WTC11 (cell line): ENCODE data around the gene ZFAND3. TPM values are rescaled to one million over a fixed set of nuclear protein-coding genes. Genes with fewer than 3 reads are reported as not detected.

Source experiments
- ATAC-seq: fragments of 200-7000 bp; cut with Tn5 transposase; 2 replicates; pipeline ENCODE4 v1.10.0; 2021; ENCODE audit warnings: mild to moderate bottlenecking, moderate library complexity
- CTCF ChIA-PET: fragments of 300-600 bp; sonication (Branson Sonifier 250); formaldehyde crosslinking; loops from one replicate; lab custom pipeline; 2021; ENCODE audit warnings: antibody characterized with exemption; lab: Charles Lee
- POLR2A ChIA-PET: fragments of 350-600 bp; sonication (Branson Sonifier 250); formaldehyde crosslinking; loops from one replicate; lab custom pipeline; 2021; ENCODE audit warnings: antibody characterized with exemption; lab: Charles Lee
- DNase-seq: peaks from one replicate; pipeline ENCODE4 v3.0.0; 2021; ENCODE audit warnings: low spot score
- H3K27ac Mint-ChIP-seq: 2 replicates; pipeline ENCODE4 v1.8.0; 2021; ENCODE audit warnings: mixed read lengths
- H3K27me3 Mint-ChIP-seq: 2 replicates; pipeline ENCODE4 v1.8.0; 2021; ENCODE audit warnings: low read depth, mild to moderate bottlenecking, moderate library complexity, mixed read lengths
- H3K36me3 Mint-ChIP-seq: 2 replicates; pipeline ENCODE4 v1.8.0; 2021; ENCODE audit warnings: mixed read lengths
- H3K4me1 Mint-ChIP-seq: 2 replicates; pipeline ENCODE4 v1.8.0; 2022; ENCODE audit warnings: mixed read lengths
- H3K4me3 Mint-ChIP-seq: 2 replicates; pipeline ENCODE4 v1.8.0; 2021; ENCODE audit warnings: mild to moderate bottlenecking, moderate library complexity, mixed read lengths
- H3K9me3 Mint-ChIP-seq: 2 replicates; pipeline ENCODE4 v1.8.0; 2021; ENCODE audit warnings: mixed read lengths
- AR ChIP-seq: fragments of 250-450 bp; sonication (Bioruptor Pico); IDR thresholded peaks from 2 replicates; pipeline ENCODE4 v1.9.0; 2021; ENCODE audit warnings: mild to moderate bottlenecking
- ATF2 ChIP-seq: sonication (generic); formaldehyde crosslinking; IDR thresholded peaks from 2 replicates; pipeline ENCODE4 v1.8.1; 2022; ENCODE audit warnings: low read depth, missing genetic modification reagents, borderline replicate concordance
- CDX4 ChIP-seq: fragments of 250-450 bp; sonication (Bioruptor Pico); IDR thresholded peaks from 2 replicates; pipeline ENCODE4 v1.9.0; 2021; ENCODE audit warnings: moderate library complexity, mild to moderate bottlenecking, inconsistent platforms, borderline replicate concordance
- CREB1 ChIP-seq: sonication (generic); formaldehyde crosslinking; IDR thresholded peaks from 2 replicates; pipeline ENCODE4 v1.8.0; 2023; ENCODE audit warnings: mild to moderate bottlenecking, missing genetic modification reagents
- CREM ChIP-seq: sonication (generic); formaldehyde crosslinking; IDR thresholded peaks from 2 replicates; pipeline ENCODE4 v1.8.1; 2022; ENCODE audit warnings: mild to moderate bottlenecking, missing genetic modification reagents, moderate library complexity
- E2F1 ChIP-seq: sonication (generic); formaldehyde crosslinking; IDR thresholded peaks from 2 replicates; pipeline ENCODE4 v1.8.0; 2022; ENCODE audit warnings: mild to moderate bottlenecking, missing genetic modification reagents
- E2F5 ChIP-seq: sonication (generic); formaldehyde crosslinking; IDR thresholded peaks from 2 replicates; pipeline ENCODE4 v1.8.1; 2022; ENCODE audit warnings: mild to moderate bottlenecking, moderate library complexity, missing genetic modification reagents
- FOXJ3 ChIP-seq: sonication (generic); formaldehyde crosslinking; IDR thresholded peaks from 2 replicates; pipeline ENCODE4 v1.9.0; 2021; ENCODE audit warnings: missing genetic modification reagents, mild to moderate bottlenecking, borderline replicate concordance
- KAT7 ChIP-seq: sonication (generic); formaldehyde crosslinking; IDR thresholded peaks from 2 replicates; pipeline ENCODE4 v1.8.1; 2023; ENCODE audit warnings: missing genetic modification reagents, mild to moderate bottlenecking, borderline replicate concordance
- MAX ChIP-seq: sonication (generic); formaldehyde crosslinking; IDR thresholded peaks from 2 replicates; pipeline ENCODE4 v1.8.0; 2022; ENCODE audit warnings: mild to moderate bottlenecking, missing genetic modification reagents
- PRRX2 ChIP-seq: fragments of 250-450 bp; sonication (Bioruptor Pico); IDR thresholded peaks from 2 replicates; pipeline ENCODE4 v1.8.0; 2021; ENCODE audit warnings: mild to moderate bottlenecking
- SMAD3 ChIP-seq: sonication (generic); formaldehyde crosslinking; IDR thresholded peaks from 2 replicates; pipeline ENCODE4 v1.8.0; 2022; ENCODE audit warnings: missing genetic modification reagents, mild to moderate bottlenecking, borderline replicate concordance
- ZBTB43 ChIP-seq: sonication (generic); formaldehyde crosslinking; IDR thresholded peaks from 2 replicates; pipeline ENCODE4 v1.8.1; 2023; ENCODE audit warnings: mild to moderate bottlenecking, missing genetic modification reagents
- ZNF121 ChIP-seq: sonication (generic); formaldehyde crosslinking; IDR thresholded peaks from 2 replicates; pipeline ENCODE4 v1.8.0; 2023; ENCODE audit warnings: missing genetic modification reagents
- ZNF219 ChIP-seq: sonication (generic); formaldehyde crosslinking; IDR thresholded peaks from 2 replicates; pipeline ENCODE4 v1.8.0; 2023; ENCODE audit warnings: missing genetic modification reagents, mild to moderate bottlenecking, borderline replicate concordance
- ZNF232 ChIP-seq: sonication (generic); formaldehyde crosslinking; IDR thresholded peaks from 2 replicates; pipeline ENCODE4 v1.8.0; 2022; ENCODE audit warnings: mild to moderate bottlenecking, missing genetic modification reagents
- ZNF532 ChIP-seq: fragments of 250-450 bp; sonication (Bioruptor Pico); IDR thresholded peaks from 2 replicates; pipeline ENCODE4 v1.9.0; 2021; ENCODE audit warnings: mild to moderate bottlenecking, borderline replicate concordance
- ZSCAN18 ChIP-seq: fragments of 250-450 bp; sonication (Bioruptor Pico); IDR thresholded peaks from 2 replicates; pipeline ENCODE4 v2.1.2; 2022; ENCODE audit warnings: mild to moderate bottlenecking, moderate library complexity
- total RNA-seq: library from RNA; stranded (reverse); gene quantifications from 3 replicates; pipeline ENCODE4 v1.2.3, GENCODE V29; 2021

ZFAND3 gene
- total RNA-seq, 1 experiment from 2014 or later, result 50.3 TPM

- DNase-seq (no peak), ATAC-seq (no peak)
- Mint-ChIP-seq H3K9me3 (no peaks in the 10 kb centered on the region), H3K27me3 (no peaks in the 10 kb centered on the region), H3K4me3 (no peak overlapping the region), H3K27ac (no peak overlapping the region), H3K36me3 (0 out of 2 replicates have a peak, but pooled peaks cover 3% of the 10 kb centered on the region), H3K4me1 (peaks cover 55% of the 10 kb centered on the region)
- POLR2A ChIA-PET, result interaction anchor here (0.6 kb wide), 1 partner anchor 57 kb away, joined by 3 read pairs; no protein-coding TSS in a partner anchor
- CTCF ChIA-PET, result no interaction called here
- TF ChIP-seq ZNF121 (CRISPR knock-in tag), result peak; percentile 89
- TF ChIP-seq ZNF532 (CRISPR knock-in tag), result no peak
- TF ChIP-seq, all 79 proteins: peak for 1
These were observed 56.2 kb downstream of the ZFAND3 start for GRCh38 chr6:37875561-37876309.

GRCh38 chr6:37876843-37877242, 57.3 kb downstream of the ZFAND3 start:
- H3K27me3 Mint-ChIP-seq, result no peaks in the 10 kb centered on the region
- TF ChIP-seq CREB1 (CRISPR knock-in tag), result no peak
- no peak for TF ChIP-seq MAX
- TF ChIP-seq SMAD3, result no peak
- TF ChIP-seq AR (CRISPR knock-in tag), result no peak
- TF ChIP-seq E2F1 (CRISPR knock-in tag), result no peak
- TF ChIP-seq ZBTB43, result no peak
- no peak for TF ChIP-seq ATF2 (CRISPR knock-in tag)
- TF ChIP-seq FOXJ3 (CRISPR knock-in tag), result no peak
- no peak for TF ChIP-seq ZSCAN18
- no peak for TF ChIP-seq ZNF219
- TF ChIP-seq CDX4 (CRISPR knock-in tag), result no peak
- no peak for TF ChIP-seq CREM (CRISPR knock-in tag)
- TF ChIP-seq E2F5 (CRISPR knock-in tag), result no peak
- no peak for TF ChIP-seq KAT7 (CRISPR knock-in tag)
- TF ChIP-seq ZNF232 (CRISPR knock-in tag), result no peak
- no peak for TF ChIP-seq PRRX2 (CRISPR knock-in tag)

More at GRCh38 chr6:37876843-37877242, 57.3 kb downstream of the ZFAND3 start:
- no peak for DNase-seq
- Mint-ChIP-seq H3K9me3 (no peaks in the 10 kb centered on the region), H3K27ac (no peak overlapping the region), H3K4me1 (peaks cover 52% of the 10 kb centered on the region), H3K36me3 (0 out of 2 replicates have a peak, but pooled peaks cover 2% of the 10 kb centered on the region), H3K4me3 (no peak overlapping the region)
- POLR2A ChIA-PET, result no interaction called here
- CTCF ChIA-PET, result no interaction called here
- ATAC-seq, result no peak
